SK-N-SH treated with all-trans-retinoic acid at 6 μM for 48 hours (cell line): ENCODE data around the gene SLC22A6.

Experiments used
- ATAC-seq: fragments of 200-7000 bp; cut with Tn5 transposase; 3 replicates; pipeline ENCODE4 v1.9.1; 2020; ENCODE audit warnings: mild to moderate bottlenecking, moderate library complexity
- ARNTL ChIP-seq: fragments of 450-650 bp; formaldehyde crosslinking; IDR thresholded peaks from 2 replicates; pipeline ENCODE4 v1.5.0; 2020; ENCODE audit warnings: low read depth, mild to moderate bottlenecking, moderate library complexity, borderline replicate concordance
- BACH2 ChIP-seq: fragments of 250-450 bp; sonication (Bioruptor Pico); IDR thresholded peaks from 2 replicates; pipeline ENCODE4 v1.9.0; 2021; ENCODE audit warnings: mild to moderate bottlenecking, borderline replicate concordance
- CSRNP3 ChIP-seq: fragments of 250-450 bp; sonication (Bioruptor Pico); IDR thresholded peaks from 2 replicates; pipeline ENCODE4 v1.5.1; 2021; ENCODE audit warnings: mild to moderate bottlenecking, moderate library complexity
- ESRRG ChIP-seq: fragments of 250-450 bp; sonication (Bioruptor Pico); IDR thresholded peaks from 2 replicates; pipeline ENCODE4 v1.6.1; 2021; ENCODE audit warnings: mild to moderate bottlenecking
- GLIS3 ChIP-seq: fragments of 250-450 bp; sonication (Bioruptor Pico); IDR thresholded peaks from 2 replicates; pipeline ENCODE4 v1.5.0; 2020; ENCODE audit warnings: mild to moderate bottlenecking, moderate library complexity
- ISL1 ChIP-seq: fragments of 250-450 bp; sonication (Bioruptor Pico); IDR thresholded peaks from 2 replicates; pipeline ENCODE4 v2.1.2; 2022; ENCODE audit warnings: mild to moderate bottlenecking, moderate library complexity
- PPARA ChIP-seq: fragments of 250-450 bp; sonication (Bioruptor Pico); IDR thresholded peaks from 2 replicates; pipeline ENCODE4 v1.5.0; 2020; ENCODE audit warnings: mild to moderate bottlenecking, borderline replicate concordance
- TCF4 ChIP-seq: fragments of 250-450 bp; sonication (Bioruptor Pico); IDR thresholded peaks from 2 replicates; pipeline ENCODE4 v1.8.0; 2021; ENCODE audit warnings: mild to moderate bottlenecking, moderate library complexity, borderline replicate concordance
- TOX ChIP-seq: fragments of 250-450 bp; sonication (Bioruptor Pico); IDR thresholded peaks from 2 replicates; pipeline ENCODE4 v1.8.0; 2021; ENCODE audit warnings: mild to moderate bottlenecking, moderate library complexity, borderline replicate concordance
- TSHZ2 ChIP-seq: fragments of 250-450 bp; sonication (Bioruptor Pico); IDR thresholded peaks from 2 replicates; pipeline ENCODE4 v1.5.0; 2020; ENCODE audit warnings: mild to moderate bottlenecking, moderate library complexity
- ZC3H10 ChIP-seq: fragments of 250-450 bp; sonication (Bioruptor Pico); IDR thresholded peaks from 2 replicates; pipeline ENCODE4 v1.5.1; 2021; ENCODE audit warnings: mild to moderate bottlenecking, moderate library complexity
- ZFP30 ChIP-seq: fragments of 450-650 bp; formaldehyde crosslinking; IDR thresholded peaks from 2 replicates; pipeline ENCODE4 v1.5.0; 2022; ENCODE audit warnings: mild to moderate bottlenecking, moderate library complexity
- ZNF565 ChIP-seq: fragments of 450-650 bp; formaldehyde crosslinking; conservative IDR thresholded peaks from 2 replicates; pipeline ENCODE4 v1.5.0; 2020; ENCODE audit warnings: low read depth, mild to moderate bottlenecking, moderate library complexity
- ZNF70 ChIP-seq: fragments of 450-650 bp; formaldehyde crosslinking; IDR thresholded peaks from 2 replicates; pipeline ENCODE4 v1.5.0; 2020; ENCODE audit warnings: mild to moderate bottlenecking, moderate library complexity
- TF ChIP-seq, protein P1 (sequence below): fragments of 250-450 bp; sonication (Bioruptor Pico); IDR thresholded peaks from 2 replicates; pipeline ENCODE4 v1.8.0; 2020; ENCODE audit warnings: mild to moderate bottlenecking, moderate library complexity, borderline replicate concordance
- TF ChIP-seq, protein P2 (sequence below): fragments of 250-450 bp; sonication (Bioruptor Pico); IDR thresholded peaks from 2 replicates; pipeline ENCODE4 v1.5.1; 2020; ENCODE audit warnings: low read depth, mild to moderate bottlenecking, moderate library complexity
- TF ChIP-seq, protein P3 (sequence below): fragments of 250-450 bp; sonication (Bioruptor Pico); IDR thresholded peaks from 2 replicates; pipeline ENCODE4 v1.8.0; 2021; ENCODE audit warnings: low read depth, mild to moderate bottlenecking, moderate library complexity, borderline replicate concordance

Gene SLC22A6

GRCh38 chr11:63022441-63022840 is 37.7 kb upstream of the SLC22A6 start:
- ATAC-seq = no peak
- TF ChIP-seq ZNF70 (CRISPR knock-in tag) (no peak), TSHZ2 (CRISPR knock-in tag) (0 out of 2 replicates have a peak, but pooled peaks have one; percentile 25)

DNA sequence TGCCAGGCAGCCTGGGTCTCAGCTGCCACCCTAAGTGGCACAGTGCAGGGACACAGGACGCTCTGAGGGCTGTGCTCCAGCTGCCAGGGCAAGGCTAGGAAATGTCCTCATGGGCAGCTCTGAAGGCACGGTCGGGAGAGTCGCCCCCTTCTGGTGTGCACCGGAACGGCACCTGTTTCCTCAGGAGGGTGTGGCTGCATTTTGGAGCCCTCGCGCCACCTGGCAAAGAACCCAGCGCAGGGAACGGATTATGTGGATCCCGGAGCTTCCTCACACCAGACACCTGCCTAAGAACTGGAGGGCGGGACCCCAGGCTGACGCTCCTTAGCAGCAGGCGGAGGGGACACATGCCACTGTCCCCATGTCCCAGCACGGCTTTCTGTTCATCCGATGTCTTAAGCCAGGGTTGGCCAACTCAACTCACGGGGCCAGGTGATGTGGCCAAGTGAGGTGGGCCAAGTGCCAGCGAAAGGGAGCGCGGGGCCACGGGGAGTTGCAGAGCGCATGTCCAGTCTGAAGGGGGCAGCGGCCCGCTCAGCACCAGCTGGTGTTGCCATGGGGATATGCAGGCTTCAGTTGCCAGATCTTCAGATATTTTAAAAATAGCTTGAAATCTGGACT is 36.0 kb upstream of the SLC22A6 start:
- TF ChIP-seq ZC3H10 (CRISPR knock-in tag) = no peak
- TF ChIP-seq BACH2 (CRISPR knock-in tag) = no peak
- TF ChIP-seq CSRNP3 = no peak
- TF ChIP-seq, protein P1, sequence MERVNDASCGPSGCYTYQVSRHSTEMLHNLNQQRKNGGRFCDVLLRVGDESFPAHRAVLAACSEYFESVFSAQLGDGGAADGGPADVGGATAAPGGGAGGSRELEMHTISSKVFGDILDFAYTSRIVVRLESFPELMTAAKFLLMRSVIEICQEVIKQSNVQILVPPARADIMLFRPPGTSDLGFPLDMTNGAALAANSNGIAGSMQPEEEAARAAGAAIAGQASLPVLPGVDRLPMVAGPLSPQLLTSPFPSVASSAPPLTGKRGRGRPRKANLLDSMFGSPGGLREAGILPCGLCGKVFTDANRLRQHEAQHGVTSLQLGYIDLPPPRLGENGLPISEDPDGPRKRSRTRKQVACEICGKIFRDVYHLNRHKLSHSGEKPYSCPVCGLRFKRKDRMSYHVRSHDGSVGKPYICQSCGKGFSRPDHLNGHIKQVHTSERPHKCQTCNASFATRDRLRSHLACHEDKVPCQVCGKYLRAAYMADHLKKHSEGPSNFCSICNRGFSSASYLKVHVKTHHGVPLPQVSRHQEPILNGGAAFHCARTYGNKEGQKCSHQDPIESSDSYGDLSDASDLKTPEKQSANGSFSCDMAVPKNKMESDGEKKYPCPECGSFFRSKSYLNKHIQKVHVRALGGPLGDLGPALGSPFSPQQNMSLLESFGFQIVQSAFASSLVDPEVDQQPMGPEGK (CRISPR knock-in tag) = no peak
- no peak for TF ChIP-seq PPARA (CRISPR knock-in tag)
- no peak for TF ChIP-seq ZNF565 (CRISPR knock-in tag)
- TF ChIP-seq, protein P2, sequence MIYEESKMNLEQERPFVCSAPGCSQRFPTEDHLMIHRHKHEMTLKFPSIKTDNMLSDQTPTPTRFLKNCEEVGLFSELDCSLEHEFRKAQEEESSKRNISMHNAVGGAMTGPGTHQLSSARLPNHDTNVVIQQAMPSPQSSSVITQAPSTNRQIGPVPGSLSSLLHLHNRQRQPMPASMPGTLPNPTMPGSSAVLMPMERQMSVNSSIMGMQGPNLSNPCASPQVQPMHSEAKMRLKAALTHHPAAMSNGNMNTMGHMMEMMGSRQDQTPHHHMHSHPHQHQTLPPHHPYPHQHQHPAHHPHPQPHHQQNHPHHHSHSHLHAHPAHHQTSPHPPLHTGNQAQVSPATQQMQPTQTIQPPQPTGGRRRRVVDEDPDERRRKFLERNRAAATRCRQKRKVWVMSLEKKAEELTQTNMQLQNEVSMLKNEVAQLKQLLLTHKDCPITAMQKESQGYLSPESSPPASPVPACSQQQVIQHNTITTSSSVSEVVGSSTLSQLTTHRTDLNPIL (CRISPR knock-in tag) = no peak
- TF ChIP-seq, protein P3, sequence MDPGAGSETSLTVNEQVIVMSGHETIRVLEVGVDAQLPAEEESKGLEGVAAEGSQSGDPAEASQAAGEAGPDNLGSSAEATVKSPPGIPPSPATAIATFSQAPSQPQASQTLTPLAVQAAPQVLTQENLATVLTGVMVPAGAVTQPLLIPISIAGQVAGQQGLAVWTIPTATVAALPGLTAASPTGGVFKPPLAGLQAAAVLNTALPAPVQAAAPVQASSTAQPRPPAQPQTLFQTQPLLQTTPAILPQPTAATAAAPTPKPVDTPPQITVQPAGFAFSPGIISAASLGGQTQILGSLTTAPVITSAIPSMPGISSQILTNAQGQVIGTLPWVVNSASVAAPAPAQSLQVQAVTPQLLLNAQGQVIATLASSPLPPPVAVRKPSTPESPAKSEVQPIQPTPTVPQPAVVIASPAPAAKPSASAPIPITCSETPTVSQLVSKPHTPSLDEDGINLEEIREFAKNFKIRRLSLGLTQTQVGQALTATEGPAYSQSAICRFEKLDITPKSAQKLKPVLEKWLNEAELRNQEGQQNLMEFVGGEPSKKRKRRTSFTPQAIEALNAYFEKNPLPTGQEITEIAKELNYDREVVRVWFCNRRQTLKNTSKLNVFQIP = no peak
- no peak for TF ChIP-seq TSHZ2 (CRISPR knock-in tag)
- no peak for ATAC-seq

- TF ChIP-seq ZNF565 (CRISPR knock-in tag) (no peak), ISL1 (CRISPR knock-in tag) (no peak), ZFP30 (CRISPR knock-in tag) (no peak), TOX (no peak), BACH2 (CRISPR knock-in tag) (no peak), TCF4 (no peak), ESRRG (no peak), ARNTL (CRISPR knock-in tag) (no peak), ZNF70 (CRISPR knock-in tag) (no peak), GLIS3 (CRISPR knock-in tag) (no peak)
- TF ChIP-seq, protein P2 (CRISPR knock-in tag) = no peak
- TF ChIP-seq, all 23 proteins: peak for 0
Measured at GRCh38 chr11:63019506-63019905, 34.7 kb upstream of the SLC22A6 start.

More at GRCh38 chr11:63019506-63019905, 34.7 kb upstream of the SLC22A6 start:
- no peak for ATAC-seq
